Karpas-422 (cell line): Measurements from ENCODE around the gene CACNA2D3. TPM values are rescaled to one million over a fixed set of nuclear protein-coding genes. Genes with fewer than 3 reads are reported as not detected.

ENCODE experiments used
- DNase-seq: peaks from one replicate; pipeline ENCODE4 v3.0.0-alpha.2; 2015
- H2AFZ ChIP-seq: fragments of 200-600 bp; sonication (generic); 2 replicates; pipeline ENCODE4 v1.6.1; 2014; ENCODE audit warnings: antibody characterized with exemption, low read length, mixed read lengths
- H3K27ac ChIP-seq: fragments of 200-600 bp; sonication (generic); 2 replicates; pipeline ENCODE4 v1.5.1; 2014; ENCODE audit warnings: mild to moderate bottlenecking, low read length, moderate library complexity
- H3K27me3 ChIP-seq: fragments of 200-600 bp; sonication (generic); 2 replicates; pipeline ENCODE4 v1.6.1; 2014; ENCODE audit warnings: low read length, mixed read lengths
- H3K36me3 ChIP-seq: fragments of 200-600 bp; sonication (generic); 2 replicates; pipeline ENCODE4 v1.6.1; 2014; ENCODE audit warnings: low read length, mixed read lengths; ENCODE audit not compliant: insufficient read depth
- H3K4me1 ChIP-seq: fragments of 200-600 bp; sonication (generic); 2 replicates; pipeline ENCODE4 v1.6.1; 2014; ENCODE audit warnings: mild to moderate bottlenecking, low read length, mixed read lengths
- H3K4me2 ChIP-seq: fragments of 200-600 bp; sonication (generic); 2 replicates; pipeline ENCODE4 v1.6.1; 2014; ENCODE audit warnings: low read length, low read depth, mild to moderate bottlenecking; ENCODE audit not compliant: poor library complexity, severe bottlenecking
- H3K4me3 ChIP-seq: fragments of 200-600 bp; sonication (generic); 2 replicates; pipeline ENCODE4 v1.5.1; 2014; ENCODE audit warnings: mild to moderate bottlenecking, antibody characterized with exemption, low read length, mixed read lengths
- H3K79me2 ChIP-seq: fragments of 200-600 bp; sonication (generic); 2 replicates; pipeline ENCODE4 v1.6.1; 2014; ENCODE audit warnings: mild to moderate bottlenecking, low read length, mixed read lengths
- H3K9ac ChIP-seq: fragments of 200-600 bp; sonication (generic); 2 replicates; pipeline ENCODE4 v1.6.0; 2014; ENCODE audit warnings: low read length
- H3K9me2 ChIP-seq: fragments of 200-600 bp; sonication (generic), shearing (Covaris generic); replicated peaks from 2 replicates; pipeline ENCODE4 v1.6.0; 2014; ENCODE audit warnings: mild to moderate bottlenecking, low read length, moderate library complexity; ENCODE audit not compliant: insufficient read depth
- H3K9me3 ChIP-seq: fragments of 300-700, 200-600 bp; sonication (generic); 2 replicates; pipeline ENCODE4 v1.6.1; 2014; ENCODE audit warnings: low read length, mixed read lengths
- H4K20me1 ChIP-seq: fragments of 200-600 bp; sonication (generic); 2 replicates; pipeline ENCODE4 v1.6.1; 2014; ENCODE audit warnings: mild to moderate bottlenecking, antibody characterized with exemption, low read length, low read depth; ENCODE audit not compliant: insufficient read depth
- total RNA-seq: library from RNA; depleted of rRNA; stranded (reverse); fragments of >200 nt; shearing (Covaris generic); gene quantifications from 2 replicates; pipeline ENCODE4 v1.2.3, GENCODE V29; 2014; ENCODE audit warnings: low replicate concordance

The CACNA2D3 gene
- total RNA-seq, 1 experiment from 2014 or later = not detected

DNA sequence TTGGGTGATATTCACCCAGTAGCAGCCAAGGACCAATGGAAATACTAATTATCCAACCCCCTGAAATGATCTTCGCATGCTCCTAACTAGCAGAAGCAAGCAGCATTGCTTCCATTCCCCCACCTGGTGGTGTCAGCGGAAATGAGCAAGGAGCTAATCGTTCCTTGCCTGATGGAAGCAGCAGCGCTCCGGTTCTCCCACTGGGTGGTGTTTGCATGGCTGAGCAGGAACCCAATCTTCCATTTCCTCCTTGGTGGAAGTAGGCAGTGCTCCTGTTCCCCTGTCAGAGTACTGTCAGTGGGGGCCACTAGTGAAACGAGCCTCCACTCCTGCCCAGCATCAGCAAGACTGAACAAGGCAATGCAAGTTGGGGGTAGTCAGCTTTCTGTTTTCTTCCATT is 311.5 kb downstream of the CACNA2D3 start:
- no peak for DNase-seq
- Histone ChIP-seq H3K9me2 (no peaks in the 10 kb centered on the region), H3K36me3 (no peaks in the 10 kb centered on the region), H3K4me2 (no peak overlapping the region), H3K79me2 (no peaks in the 10 kb centered on the region), H3K27me3 (no peaks in the 10 kb centered on the region), H4K20me1 (no peaks in the 10 kb centered on the region), H2AFZ (no peak overlapping the region), H3K9me3 (no peaks in the 10 kb centered on the region), H3K4me1 (no peaks in the 10 kb centered on the region), H3K9ac (no peak overlapping the region), H3K27ac (no peak overlapping the region), H3K4me3 (no peak overlapping the region)

DNA sequence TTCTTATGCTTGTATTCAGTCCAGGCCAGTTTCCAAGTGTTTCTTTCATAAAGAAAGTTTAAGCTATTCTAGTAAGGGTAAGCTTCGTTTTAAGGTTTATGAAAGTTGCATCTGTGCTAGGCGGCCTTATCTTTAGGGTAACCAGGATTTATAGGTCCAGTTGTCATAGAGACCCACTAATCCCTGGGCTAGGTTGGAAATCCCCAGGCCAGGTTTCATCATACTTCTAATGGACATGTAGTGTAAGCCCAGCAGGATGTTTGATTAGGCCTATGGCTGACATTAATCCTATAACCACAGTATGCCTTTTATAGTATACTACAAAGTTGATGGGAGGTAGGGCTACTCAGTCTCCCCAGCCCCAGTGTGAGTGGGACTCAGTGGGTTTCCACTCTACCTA is 312.4 kb downstream of the CACNA2D3 start:
- Histone ChIP-seq H3K27me3 (no peaks in the 10 kb centered on the region), H3K4me1 (no peaks in the 10 kb centered on the region), H3K79me2 (no peaks in the 10 kb centered on the region), H3K9ac (no peak overlapping the region), H3K36me3 (no peaks in the 10 kb centered on the region), H2AFZ (no peak overlapping the region), H3K4me3 (no peak overlapping the region), H3K4me2 (no peak overlapping the region), H4K20me1 (no peaks in the 10 kb centered on the region), H3K9me2 (no peaks in the 10 kb centered on the region), H3K27ac (no peak overlapping the region), H3K9me3 (no peaks in the 10 kb centered on the region)
- DNase-seq = no peak

DNA sequence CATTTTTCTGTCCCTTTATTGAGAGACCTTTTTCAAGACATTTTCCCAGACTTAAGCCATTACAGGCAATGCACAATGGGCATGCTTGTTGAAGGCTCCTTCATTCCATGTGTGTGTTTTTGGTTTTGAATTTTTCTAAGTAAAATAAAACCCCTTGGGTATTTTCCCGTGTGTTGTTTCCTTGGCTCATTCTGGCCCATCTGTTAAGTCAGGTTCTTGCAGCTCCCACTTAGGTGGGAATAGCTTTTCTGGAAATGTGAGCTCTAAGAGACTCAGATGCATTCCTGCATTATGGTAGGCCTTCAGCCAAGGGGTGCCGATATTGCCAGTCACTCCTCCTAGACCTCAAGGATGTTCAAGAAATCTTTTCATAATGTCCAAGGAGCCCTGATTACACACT is 314.9 kb downstream of the CACNA2D3 start:
- Histone ChIP-seq H3K36me3 (no peaks in the 10 kb centered on the region), H3K9ac (no peak overlapping the region), H3K4me1 (no peaks in the 10 kb centered on the region), H3K27ac (no peak overlapping the region), H3K9me2 (no peaks in the 10 kb centered on the region; the same call in 1 of the 2 replicates), H3K9me3 (no peaks in the 10 kb centered on the region), H2AFZ (no peak overlapping the region), H3K79me2 (no peaks in the 10 kb centered on the region), H4K20me1 (no peaks in the 10 kb centered on the region), H3K4me2 (no peak overlapping the region), H3K4me3 (no peak overlapping the region), H3K27me3 (no peaks in the 10 kb centered on the region)
- no peak for DNase-seq

DNA sequence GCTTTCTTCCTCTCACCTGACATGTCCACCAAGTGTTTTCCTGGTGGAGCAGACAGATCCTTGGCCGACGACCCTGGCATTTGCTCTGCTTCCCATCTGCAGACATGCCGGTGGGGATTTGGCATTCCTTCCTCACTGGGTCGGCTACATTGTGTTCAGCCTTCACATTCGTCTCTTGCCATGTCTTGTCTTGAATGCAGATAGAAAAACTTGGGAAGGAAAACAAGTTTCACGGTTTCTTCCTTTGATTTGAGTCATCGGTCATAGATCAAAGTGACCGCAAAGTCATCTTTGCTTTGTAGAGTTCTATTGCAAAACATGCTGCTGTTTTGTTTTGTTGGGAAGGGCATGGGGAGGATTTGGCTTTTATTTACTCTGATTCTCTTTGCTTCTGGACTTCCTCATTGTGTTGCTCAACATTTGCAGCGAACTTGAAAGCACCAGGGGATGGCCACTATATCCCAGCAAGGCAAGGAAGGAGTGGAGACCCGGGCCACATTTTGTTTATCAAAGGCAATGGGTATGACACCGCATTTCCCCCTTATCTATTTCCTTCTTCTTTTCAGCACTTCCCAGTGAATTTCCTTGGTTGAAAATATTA is 321.3 kb downstream of the CACNA2D3 start:
- Histone ChIP-seq H3K27ac (no peak overlapping the region), H3K9me3 (no peaks in the 10 kb centered on the region), H3K36me3 (no peaks in the 10 kb centered on the region), H3K9ac (no peak overlapping the region), H3K27me3 (no peaks in the 10 kb centered on the region), H3K9me2 (no peaks in the 10 kb centered on the region; the same call in 1 of the 2 replicates), H2AFZ (no peak overlapping the region), H4K20me1 (no peaks in the 10 kb centered on the region), H3K79me2 (no peaks in the 10 kb centered on the region), H3K4me1 (no peaks in the 10 kb centered on the region), H3K4me3 (no peak overlapping the region), H3K4me2 (no peak overlapping the region)
- DNase-seq = no peak

DNA sequence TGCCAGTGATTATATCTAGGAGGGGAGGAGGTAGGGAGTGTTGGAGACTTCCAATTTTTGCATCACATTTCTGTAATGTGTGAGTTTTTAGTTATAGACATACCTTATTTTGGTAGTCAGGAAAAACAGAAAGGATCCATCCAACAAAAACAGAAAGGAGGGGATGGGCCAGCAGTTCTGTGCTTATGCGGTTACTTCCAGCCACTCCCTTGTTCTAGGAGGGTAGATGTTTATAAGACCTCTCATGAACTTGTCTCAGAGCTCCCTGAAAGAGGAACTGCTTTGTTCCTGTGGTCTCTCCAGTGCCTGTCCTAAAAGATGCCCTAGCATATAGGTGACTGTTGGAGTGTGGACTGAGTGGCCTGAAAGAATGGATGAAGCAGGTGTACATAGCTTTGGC is 323.3 kb downstream of the CACNA2D3 start:
- DNase-seq = no peak
- Histone ChIP-seq H3K36me3 (no peaks in the 10 kb centered on the region), H3K79me2 (no peaks in the 10 kb centered on the region)

DNA sequence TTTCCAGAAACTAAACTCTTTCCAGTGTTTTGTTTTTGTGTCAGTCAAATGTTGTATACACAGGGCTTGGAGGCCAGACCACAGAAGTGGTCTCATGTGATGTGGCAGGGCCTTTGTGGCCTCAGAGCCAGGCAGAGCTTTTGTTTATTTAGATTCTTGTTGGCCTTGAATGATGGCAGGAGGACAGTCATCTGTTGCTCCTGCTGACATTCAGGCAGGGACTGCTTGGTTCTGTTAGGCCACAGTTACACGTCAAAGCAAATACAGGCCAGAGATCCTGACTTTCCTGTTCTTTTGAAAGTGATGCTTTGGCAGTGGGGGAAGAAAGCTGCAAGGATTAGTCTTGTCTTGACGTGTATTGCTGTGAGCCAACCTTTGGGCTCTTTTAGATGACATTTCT is 325.1 kb downstream of the CACNA2D3 start:
- no peak for DNase-seq
- Histone ChIP-seq H3K27me3 (no peaks in the 10 kb centered on the region), H3K4me2 (no peak overlapping the region), H3K9me2 (no peaks in the 10 kb centered on the region), H4K20me1 (no peaks in the 10 kb centered on the region), H3K9ac (no peak overlapping the region), H3K9me3 (no peaks in the 10 kb centered on the region), H3K4me3 (no peak overlapping the region), H3K27ac (no peak overlapping the region), H3K79me2 (no peaks in the 10 kb centered on the region), H2AFZ (no peak overlapping the region), H3K4me1 (no peaks in the 10 kb centered on the region), H3K36me3 (no peaks in the 10 kb centered on the region)

More for the DNA sequence above, 323.3 kb downstream of the CACNA2D3 start:
- no peak overlapping the region for H2AFZ ChIP-seq
- H3K4me2 ChIP-seq = no peak overlapping the region
- H3K27me3 ChIP-seq = no peaks in the 10 kb centered on the region
- H3K9me2 ChIP-seq = no peaks in the 10 kb centered on the region; the same call in 1 of the 2 replicates
- no peak overlapping the region for H3K4me3 ChIP-seq
- no peak overlapping the region for H3K27ac ChIP-seq
- no peaks in the 10 kb centered on the region for H3K4me1 ChIP-seq
- no peak overlapping the region for H3K9ac ChIP-seq
- no peaks in the 10 kb centered on the region for H4K20me1 ChIP-seq
- no peaks in the 10 kb centered on the region for H3K9me3 ChIP-seq

DNA sequence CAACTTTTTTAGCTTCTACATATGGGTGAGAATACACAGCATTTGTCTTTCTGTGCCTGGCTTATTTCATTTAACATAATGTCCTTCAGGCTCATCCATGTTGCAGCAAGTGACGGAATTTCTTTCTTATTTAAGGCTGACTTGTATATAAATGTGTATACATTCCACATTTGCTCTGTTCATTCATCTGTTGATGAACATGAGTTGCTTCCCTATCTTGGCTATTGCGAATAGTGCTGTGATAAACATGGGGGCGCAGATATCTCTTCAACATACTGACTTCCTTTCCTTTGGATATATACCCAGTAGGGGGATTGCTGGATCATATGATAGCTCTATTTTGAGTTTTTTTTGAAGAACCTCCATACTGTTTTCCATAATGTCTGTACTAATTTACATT is 332.5 kb downstream of the CACNA2D3 start:
- Histone ChIP-seq H3K9me3 (peaks cover 4% of the 10 kb centered on the region; the same call in 1 of the 2 replicates), H3K27me3 (no peaks in the 10 kb centered on the region), H3K9me2 (no peaks in the 10 kb centered on the region; the same call in 1 of the 2 replicates), H3K4me3 (no peak overlapping the region), H3K4me2 (no peak overlapping the region), H3K36me3 (no peaks in the 10 kb centered on the region), H3K79me2 (no peaks in the 10 kb centered on the region), H2AFZ (no peak overlapping the region), H3K27ac (no peak overlapping the region), H4K20me1 (no peaks in the 10 kb centered on the region), H3K9ac (no peak overlapping the region), H3K4me1 (no peaks in the 10 kb centered on the region)
- no peak for DNase-seq

DNA sequence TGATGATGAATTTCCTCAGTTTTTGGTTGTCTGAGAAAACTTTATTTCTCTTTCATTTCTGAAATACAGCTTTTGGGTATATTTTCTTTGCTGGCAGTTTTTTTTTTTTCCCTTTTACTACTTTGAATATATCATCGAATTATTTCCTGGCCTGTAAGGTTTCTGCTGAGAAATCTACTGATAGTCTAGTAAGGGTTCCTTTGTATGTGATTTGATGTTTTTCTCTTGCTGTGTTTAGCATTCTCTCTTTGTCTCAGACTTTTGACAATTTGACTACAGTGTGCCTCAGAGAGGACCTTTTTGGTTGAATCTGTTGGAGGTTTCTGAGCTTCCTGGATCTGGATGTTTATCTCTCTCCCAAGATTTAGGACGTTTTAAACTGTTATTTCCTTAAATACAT is 336.0 kb downstream of the CACNA2D3 start:
- no peak for DNase-seq

More for the DNA sequence above, 336.0 kb downstream of the CACNA2D3 start:
- Histone ChIP-seq H3K9ac (no peak overlapping the region), H3K27me3 (no peaks in the 10 kb centered on the region), H3K4me2 (no peak overlapping the region), H3K9me3 (peaks cover 4% of the 10 kb centered on the region; the same call in 1 of the 2 replicates), H3K9me2 (no peaks in the 10 kb centered on the region; the same call in 1 of the 2 replicates), H3K4me3 (no peak overlapping the region), H3K4me1 (no peaks in the 10 kb centered on the region), H3K27ac (no peak overlapping the region), H3K36me3 (no peaks in the 10 kb centered on the region), H3K79me2 (no peaks in the 10 kb centered on the region), H2AFZ (no peak overlapping the region), H4K20me1 (no peaks in the 10 kb centered on the region)
